Measurements from ENCODE around the gene CEP85L.

Gene CEP85L

GRCh38 chr6:118574051-118574865 lies 77.1 kb downstream of the CEP85L start:
- DNase-seq = no peak

- no peak for DNase-seq
Observed at GRCh38 chr6:118571121-118571520, 80.3 kb downstream of the CEP85L start.

GRCh38 chr6:118569498-118569897 lies 81.9 kb downstream of the CEP85L start:
- DNase-seq = no peak

GRCh38 chr6:118567974-118568373 lies 83.4 kb downstream of the CEP85L start:
- no peak for DNase-seq

GRCh38 chr6:118565311-118565960 lies 86.0 kb downstream of the CEP85L start:
- peak; percentile 60 for DNase-seq

GRCh38 chr6:118562959-118563358 lies 88.4 kb downstream of the CEP85L start:
- DNase-seq = no peak

- no peak for DNase-seq
Observed at GRCh38 chr6:118562248-118562647, 89.1 kb downstream of the CEP85L start.

- no peak for DNase-seq
Observed at GRCh38 chr6:118559659-118560058, 91.7 kb downstream of the CEP85L start.

- DNase-seq = no peak
Observed at GRCh38 chr6:118558464-118559217, 92.8 kb downstream of the CEP85L start.

- no peak for DNase-seq
Observed at GRCh38 chr6:118554698-118555097, 96.7 kb downstream of the CEP85L start.

GRCh38 chr6:118553132-118553531 lies 98.3 kb downstream of the CEP85L start:
- DNase-seq = no peak

GRCh38 chr6:118551063-118552053 lies 100.0 kb downstream of the CEP85L start:
- DNase-seq = peak; percentile 22

GRCh38 chr6:118548613-118549012 lies 102.8 kb downstream of the CEP85L start:
- DNase-seq = no peak

- DNase-seq = no peak
Observed at GRCh38 chr6:118548136-118548535, 103.3 kb downstream of the CEP85L start, which contains the start of gene PLN. Gene PLN (plus strand): TSS chr6:118548296. CDS start chr6:118558922, 10,626 bp downstream.

GRCh38 chr6:118546880-118547218 lies 104.5 kb downstream of the CEP85L start:
- DNase-seq = no peak

GRCh38 chr6:118546164-118546879 lies 105.1 kb downstream of the CEP85L start:
- no peak for DNase-seq

- no peak for DNase-seq
Observed at GRCh38 chr6:118544105-118544504, 107.3 kb downstream of the CEP85L start.

GRCh38 chr6:118542184-118542952 lies 109.0 kb downstream of the CEP85L start:
- DNase-seq = no peak

- no peak for DNase-seq
Observed at GRCh38 chr6:118537574-118537973, 113.8 kb downstream of the CEP85L start.

- DNase-seq = no peak
Observed at GRCh38 chr6:118536478-118536877, 114.9 kb downstream of the CEP85L start.
